GM12878 (cell line): ENCODE results near the gene TRPC3. TPM values are rescaled to one million over a fixed set of nuclear protein-coding genes. Genes with fewer than 3 reads are reported as not detected.

Experiments used
- ATAC-seq: fragments of 200-7000 bp; cut with Tn5 transposase; 3 replicates; pipeline ENCODE4 v1.9.1; 2020; ENCODE audit warnings: mild to moderate bottlenecking, moderate library complexity
- BruUV-seq: library from RNA; stranded (reverse); fragments of 400-500 nt; replicated peaks from 2 replicates; lab custom pipeline; 2021; lab: Mats Ljungman, UMichigan
- CTCF ChIA-PET: fragments of 300-600 bp; sonication (Branson Sonifier 250); formaldehyde crosslinking; extraction: SDS; loops from one replicate; lab custom pipeline; 2021; ENCODE audit warnings: inconsistent platforms; lab: Yijun Ruan, JAX
- POLR2A ChIA-PET: fragments of 350-600 bp; formaldehyde crosslinking; extraction: SDS; loops from one replicate; lab custom pipeline; 2021; ENCODE audit warnings: inconsistent platforms; lab: Charles Lee
- RAD21 ChIA-PET: fragments of 300-600 bp; sonication (Branson Sonifier 250); formaldehyde crosslinking; loops from one replicate; lab custom pipeline; 2023; ENCODE audit warnings: antibody characterized with exemption; ENCODE audit not compliant: unreplicated experiment; lab: Charles Lee
- SMC1A ChIA-PET: fragments of 300-600 bp; sonication (Branson Sonifier 250); formaldehyde crosslinking; loops from one replicate; lab custom pipeline; 2023; ENCODE audit not compliant: unreplicated experiment, uncharacterized antibody; lab: Charles Lee
- DNase-seq: peaks from one replicate; pipeline ENCODE4 v3.0.0-alpha.2; 2011; ENCODE audit warnings: low read depth, low spot score
- FAIRE-seq: peaks from 3 replicates; lab custom pipeline; 2011; peaks lifted over from hg19 to GRCh38; lab: Jason Lieb, UNC
- H2AFZ ChIP-seq: 2 replicates; pipeline ENCODE4 v1.6.0; 2011; ENCODE audit warnings: low read depth, low read length, control low read depth; ENCODE audit not compliant: control insufficient read depth
- H3K27ac ChIP-seq: 2 replicates; pipeline ENCODE4 v1.5.1; 2011; ENCODE audit warnings: control low read depth; ENCODE audit not compliant: control insufficient read depth, insufficient read depth
- H3K27me3 ChIP-seq, 2 experiments: replicated peaks in 1 of 2; 2 replicates each; pipeline versions ENCODE4 v1.6.0 to v1.6.1; 2011; ENCODE audit warnings: low read length in 1 of 2; ENCODE audit not compliant: control insufficient read depth in 2 of 2, insufficient read depth in 2 of 2
- H3K36me3 ChIP-seq, 2 experiments: 2 replicates each; pipeline ENCODE4 v1.5.1; 2011; ENCODE audit warnings: low read length in 1 of 2; ENCODE audit not compliant: control insufficient read depth in 2 of 2, insufficient read depth in 2 of 2
- H3K4me1 ChIP-seq: 2 replicates; pipeline ENCODE4 v1.6.1; 2011; ENCODE audit warnings: mild to moderate bottlenecking, low read length, moderate library complexity, mixed read lengths; ENCODE audit not compliant: control insufficient read depth, insufficient read depth
- H3K4me2 ChIP-seq: 2 replicates; pipeline ENCODE4 v1.6.0; 2011; ENCODE audit warnings: control low read depth; ENCODE audit not compliant: control insufficient read depth, insufficient read depth
- H3K4me3 ChIP-seq: fragments of 200-600 bp; sonication (generic); 2 replicates; pipeline ENCODE4 v1.5.1; 2016
- H3K79me2 ChIP-seq: 2 replicates; pipeline ENCODE4 v1.6.0; 2011; ENCODE audit warnings: low read length; ENCODE audit not compliant: control insufficient read depth, insufficient read depth
- H3K9ac ChIP-seq: 2 replicates; pipeline ENCODE4 v1.8.0; 2011; ENCODE audit warnings: low read length, control low read depth, mixed read lengths; ENCODE audit not compliant: control insufficient read depth, insufficient read depth
- H3K9me3 ChIP-seq: replicated peaks from 3 replicates; pipeline ENCODE4 v1.5.1; 2011; ENCODE audit warnings: mild to moderate bottlenecking, low read length; ENCODE audit not compliant: control insufficient read depth, insufficient read depth
- H4K20me1 ChIP-seq: 2 replicates; pipeline ENCODE4 v1.6.0; 2011; ENCODE audit not compliant: control insufficient read depth, insufficient read depth
- ATF7 ChIP-seq: fragments of 450-650 bp; IDR thresholded peaks from 2 replicates; pipeline ENCODE4 v1.6.1; 2016; ENCODE audit warnings: low read depth, mild to moderate bottlenecking
- SIX5 ChIP-seq: IDR thresholded peaks from 2 replicates; pipeline ENCODE4 v1.6.1; 2011; ENCODE audit warnings: mild to moderate bottlenecking, low read depth, low read length, moderate library complexity; ENCODE audit not compliant: severe bottlenecking
- WGBS: methylation state at CpG from one replicate; pipeline ENCODE4 v1.1.6; 2016; ENCODE audit warnings: low lambda C conversion rate; ENCODE audit not compliant: insufficient replicate concordance, insufficient coverage; ENCODE audit errors: missing lambda C conversion rate; 5-methylcytosine and 5-hydroxymethylcytosine counted together
- in situ Hi-C: fragments of 300-500 bp; cut with MboI; formaldehyde crosslinking; loops from 9 replicates; pipeline ENCODE4 v1.14.3; 2018; ENCODE audit warnings: mixed read lengths
- intact Hi-C: fragments of 100-400 bp; cut with micrococcal nuclease; formaldehyde crosslinking; loops from one replicate; pipeline ENCODE4 v1.14.2; 2022; ENCODE audit not compliant: unreplicated experiment
- polyA plus RNA-seq, 11 experiments: library from polyadenylated mRNA; depleted of rRNA in 4 of 11; unstranded in 6 of 11; stranded (reverse) in 5 of 11; fragments of >200 nt; fragmentation: Nextera tagmentation in 4 of 11; fragmentation: Illumina TruSeq in 1 of 11; extraction: Ambion mirVana in 4 of 11; extraction: Trizol in 1 of 11; gene quantifications; 1 replicate in 1 of 11; 2 replicates in 10 of 11; pipeline versions ENCODE4 v1.2.1 to v1.2.3, GENCODE V29; 2011 to 2016; ENCODE audit warnings: inconsistent platforms in 2 of 11, missing spikeins in 2 of 11, low read depth in 1 of 11
- total RNA-seq, 4 experiments: library from RNA; depleted of rRNA in 3 of 4; stranded (reverse); fragments of >200 nt in 3 of 4; fragmentation: Illumina TruSeq in 1 of 4; extraction: Trizol in 1 of 4; gene quantifications; 2 replicates each; pipeline versions ENCODE4 v1.2.1 to v1.2.3, GENCODE V29; 2013 to 2021

Gene TRPC3
- total and polyA plus RNA-seq, 10 of the 15 experiments (the other 5 are each of a cell fraction or from before 2014, with no cell fraction given): not detected

- H3K4me3 ChIP-seq: no peak overlapping the region
- H4K20me1 ChIP-seq: no peaks in the 10 kb centered on the region
- TF ChIP-seq ATF7: no peak
- WGBS: 27% methylated on average over 2 of the region's 2 CpGs
- no peak for FAIRE-seq
- H3K36me3 ChIP-seq: no peaks in the 10 kb centered on the region
- no peaks in the 10 kb centered on the region for H3K79me2 ChIP-seq
- H3K4me1 ChIP-seq: no peaks in the 10 kb centered on the region
- ChIA-PET RAD21 (no interaction called here), SMC1A (interaction anchor here (1.5 kb wide), 1 partner anchor 11 kb away, joined by 3 read pairs; no protein-coding TSS in a partner anchor), POLR2A (no interaction called here), CTCF (interaction anchor here (1.0 kb wide), 1 partner anchor 13 kb away, joined by 4 read pairs; no protein-coding TSS in a partner anchor)
- intact Hi-C loops: no loop called here
- H2AFZ ChIP-seq: no peak overlapping the region
- no peak overlapping the region for H3K27ac ChIP-seq
- H3K27me3 ChIP-seq: 0 out of 4 replicates have a peak, but pooled peaks cover 0 to 2% of the 10 kb centered on the region in 2 experiments
- no TSS peak for BruUV-seq
- H3K4me2 ChIP-seq: no peak overlapping the region
- in situ Hi-C loops: no loop called here
- no peak for ATAC-seq
- DNase-seq: no peak
- H3K9ac ChIP-seq: no peak overlapping the region
- no peaks in the 10 kb centered on the region for H3K9me3 ChIP-seq
These were observed 38.2 kb downstream of the TRPC3 start for GRCh38 chr4:121913667-121914066.

- SMC1A ChIA-PET: no interaction called here
- H3K27ac ChIP-seq: no peak overlapping the region
- TF ChIP-seq SIX5: no peak
- TF ChIP-seq, all 136 proteins: peak for 0
- Histone ChIP-seq H3K4me2 (no peak overlapping the region), H3K36me3 (no peaks in the 10 kb centered on the region), H3K4me1 (no peaks in the 10 kb centered on the region), H2AFZ (no peak overlapping the region), H3K79me2 (no peaks in the 10 kb centered on the region), H3K27me3 (no peaks in the 10 kb centered on the region), H3K9me3 (no peaks in the 10 kb centered on the region), H3K9ac (no peak overlapping the region), H3K4me3 (no peak overlapping the region), H4K20me1 (no peaks in the 10 kb centered on the region)
- intact Hi-C loops: loop anchor here (10.0 kb wide), 1 partner anchor 546 kb away; the partner anchor contains the start of gene IL2
- 88% methylated on average over 1 of the region's 1 CpG for WGBS
- DNase-seq (no peak), FAIRE-seq (no peak), ATAC-seq (no peak)
- CTCF ChIA-PET: no interaction called here
- no TSS peak for BruUV-seq
- RAD21 ChIA-PET: no interaction called here
- in situ Hi-C loops: no loop called here
- POLR2A ChIA-PET: no interaction called here
These were observed 43.5 kb downstream of the TRPC3 start for GRCh38 chr4:121908346-121908745.
